HPDE6-E6E7 (cell line): ENCODE measurements around the gene H2BK1.

Source experiments
- DNase-seq: peaks from one replicate; pipeline ENCODE4 v3.0.0; 2011; ENCODE audit warnings: missing footprints; ENCODE audit errors: extremely low spot score

The H2BK1 gene

DNA sequence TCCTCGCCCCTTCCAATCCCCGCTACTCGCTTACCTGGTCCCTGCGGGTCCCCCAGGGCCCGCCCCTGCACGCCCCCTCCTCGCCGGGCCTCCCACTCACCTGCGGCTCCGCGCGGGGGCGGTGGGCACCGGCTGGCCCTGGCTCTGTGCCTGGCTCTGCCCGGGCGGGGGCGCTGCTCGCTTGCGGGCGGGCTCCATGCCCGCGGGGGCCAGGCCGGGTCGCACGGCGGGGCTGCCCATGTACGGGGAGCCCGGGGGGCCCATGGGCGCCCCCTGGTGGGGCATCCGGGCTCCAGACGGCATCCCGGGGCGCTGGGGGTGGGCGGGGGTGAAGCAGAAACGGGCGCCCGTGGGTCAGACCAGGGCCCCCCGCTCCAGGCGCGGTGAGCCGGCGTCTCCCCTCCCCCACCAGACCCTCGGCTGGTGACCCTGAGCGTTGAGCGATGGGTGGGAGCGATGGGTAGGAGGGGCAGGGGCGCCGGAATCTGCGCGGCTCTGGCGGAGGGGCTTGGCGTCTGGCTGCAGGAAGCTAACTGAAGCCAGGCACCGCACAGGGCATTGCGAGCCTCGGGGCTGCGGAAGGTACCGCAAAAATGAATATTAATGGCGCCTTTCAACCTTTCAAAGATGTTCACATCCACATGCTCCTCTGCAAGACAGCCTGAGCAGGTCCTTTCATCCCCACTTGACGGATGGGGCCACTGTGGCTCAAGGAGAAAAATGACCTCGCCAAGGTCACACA lies 35.2 kb upstream of the H2BK1 start:
- no peak for DNase-seq

DNA sequence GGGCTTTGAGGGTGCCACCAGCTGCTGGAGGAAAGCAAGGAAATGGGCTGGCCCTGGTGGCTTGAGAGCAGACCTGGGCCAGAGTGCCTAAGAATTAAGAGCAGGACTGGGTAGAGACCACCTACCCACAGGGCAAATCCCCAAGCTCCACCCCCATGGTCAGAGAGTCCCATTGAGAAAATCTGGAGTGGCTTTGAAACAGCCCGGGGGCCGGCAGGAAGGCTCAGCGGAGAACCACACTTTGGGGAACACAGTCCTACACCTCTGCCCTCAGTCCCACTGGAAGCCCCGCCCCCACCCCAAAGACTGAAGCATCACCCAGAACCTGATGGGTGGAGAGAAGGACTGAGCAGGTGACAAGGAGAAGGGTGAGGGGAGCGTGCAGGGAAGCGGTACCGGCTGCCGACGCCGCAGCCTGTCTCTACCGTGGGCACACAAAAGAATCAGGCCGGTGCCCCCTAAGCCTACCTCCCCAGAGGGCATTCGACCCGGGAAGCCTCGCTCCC lies 34.6 kb upstream of the H2BK1 start:
- no peak for DNase-seq

DNA sequence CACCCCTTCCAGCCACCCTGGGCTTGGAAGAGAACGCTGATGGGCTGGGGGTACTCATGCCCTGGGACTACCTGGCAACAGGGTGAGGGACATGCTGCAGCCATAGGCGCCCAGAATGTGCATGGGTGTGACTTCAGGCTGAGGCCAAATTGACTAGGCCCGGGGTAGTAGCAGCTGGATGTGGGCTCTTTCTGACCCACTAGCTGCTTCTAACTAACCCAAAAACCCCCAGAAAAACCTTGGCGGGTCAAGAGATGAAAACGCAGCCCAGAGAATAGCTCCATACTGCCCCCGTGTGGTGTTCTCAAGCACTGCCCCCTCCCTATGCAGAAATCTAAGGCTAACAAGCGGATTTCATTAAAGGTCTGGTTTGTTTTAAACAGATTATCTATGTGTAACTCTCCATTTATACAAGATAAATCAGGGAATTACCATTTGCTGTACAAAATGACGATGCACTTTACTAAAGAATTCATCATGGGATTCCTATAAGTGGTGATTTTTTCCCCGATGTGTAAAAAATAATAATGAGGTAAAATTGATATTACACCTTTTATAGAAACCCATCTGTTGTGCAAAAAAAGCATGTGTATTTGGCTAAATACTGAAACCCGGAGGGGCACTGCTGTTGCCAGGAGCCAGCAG lies 34.0 kb upstream of the H2BK1 start:
- DNase-seq, result no peak

DNA sequence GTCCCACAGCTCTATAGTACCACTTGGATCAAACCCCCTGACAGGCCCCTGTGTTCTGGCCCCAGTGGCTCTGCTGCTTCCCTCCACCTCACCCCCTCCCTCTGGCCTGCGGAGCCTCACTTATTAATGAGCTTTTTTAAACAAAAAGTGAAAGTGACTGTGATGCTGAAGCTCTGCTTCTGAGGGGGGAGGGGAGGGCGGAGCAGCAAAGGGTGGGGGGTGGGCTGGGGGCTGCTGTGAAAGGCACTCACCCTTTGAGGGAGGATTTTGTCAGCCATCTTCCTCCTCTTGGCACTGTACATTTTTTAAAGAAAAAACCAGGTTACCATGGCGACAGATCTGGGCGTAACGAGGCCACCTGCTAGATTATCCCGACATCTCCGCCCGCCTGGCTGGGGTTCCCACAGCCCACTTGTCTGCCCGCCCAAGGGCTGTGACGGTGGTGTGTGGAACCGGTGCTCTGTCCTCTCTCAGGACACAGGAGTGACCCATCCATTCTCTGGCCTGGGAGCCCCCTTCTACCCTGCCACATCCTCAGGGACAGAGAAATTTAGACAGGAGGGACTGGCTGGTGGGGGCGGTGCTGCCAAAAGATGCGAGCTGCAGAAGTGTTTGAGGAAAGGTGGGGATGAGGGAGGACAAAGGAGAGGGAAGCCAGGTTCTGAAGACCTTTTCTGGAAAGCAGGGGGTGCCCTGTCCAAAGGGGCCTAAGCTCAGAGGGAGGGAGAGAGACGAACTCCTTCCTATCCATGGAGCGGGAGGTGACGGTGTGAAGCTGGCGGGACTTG lies 33.3 kb upstream of the H2BK1 start:
- DNase-seq, result no peak

DNA sequence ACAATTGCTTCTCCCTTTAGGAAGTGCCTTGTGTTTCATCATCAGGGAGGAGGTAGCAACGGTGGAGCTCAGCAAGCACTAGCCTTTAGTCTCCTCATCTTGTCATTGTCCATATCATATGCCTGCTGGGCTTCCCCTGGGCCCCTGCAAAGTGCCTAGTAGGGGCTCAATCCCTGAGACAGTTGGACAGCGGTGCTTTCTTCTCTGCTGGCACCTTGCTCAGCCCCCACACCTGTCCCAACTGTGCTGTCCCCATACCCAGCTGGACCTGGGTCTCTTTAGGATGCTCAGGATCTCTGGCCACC lies 32.7 kb upstream of the H2BK1 start:
- no peak for DNase-seq

DNA sequence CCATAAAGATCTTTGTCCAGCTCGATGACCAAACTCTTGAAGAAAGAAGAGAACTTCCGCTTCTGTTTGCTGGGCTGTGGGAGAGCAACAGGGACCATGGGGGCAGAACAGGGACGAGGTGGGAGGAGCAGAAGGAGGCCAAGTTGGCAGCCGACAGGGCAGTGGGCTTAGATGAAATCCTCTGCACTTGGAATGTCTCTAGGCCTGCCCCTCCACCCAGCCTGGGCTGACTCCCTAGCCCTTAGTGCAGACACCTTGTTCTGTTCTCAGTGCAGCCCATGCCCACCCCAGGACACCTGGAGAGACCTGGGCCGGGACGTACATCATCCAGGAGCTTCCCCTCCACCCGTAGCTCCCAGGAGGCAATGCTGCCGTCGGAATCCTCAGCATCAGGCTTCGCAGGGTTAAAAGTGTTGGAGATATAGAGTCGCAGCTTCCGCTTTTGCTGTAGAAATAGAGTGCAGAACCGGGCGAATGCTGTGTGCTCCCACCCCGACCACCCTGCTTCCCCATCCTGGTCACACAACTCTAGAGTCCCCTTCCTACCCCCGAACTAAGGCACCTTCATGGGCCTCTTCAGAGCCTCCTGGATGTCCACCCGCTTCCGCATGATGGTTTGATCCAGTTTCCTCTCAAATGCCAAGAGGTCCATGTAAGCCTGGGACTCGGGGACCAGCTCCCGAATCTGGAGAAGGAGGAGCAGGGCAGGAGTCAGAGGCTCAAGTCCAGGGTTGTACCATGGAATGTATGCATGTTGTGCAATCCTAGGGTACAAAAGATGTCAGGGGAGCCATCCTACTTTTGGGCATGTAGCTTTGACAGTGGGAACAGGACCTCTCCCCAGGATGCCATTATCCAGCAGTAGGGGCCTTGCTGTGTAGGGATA lies 32.1 kb upstream of the H2BK1 start:
- DNase-seq, result no peak

DNA sequence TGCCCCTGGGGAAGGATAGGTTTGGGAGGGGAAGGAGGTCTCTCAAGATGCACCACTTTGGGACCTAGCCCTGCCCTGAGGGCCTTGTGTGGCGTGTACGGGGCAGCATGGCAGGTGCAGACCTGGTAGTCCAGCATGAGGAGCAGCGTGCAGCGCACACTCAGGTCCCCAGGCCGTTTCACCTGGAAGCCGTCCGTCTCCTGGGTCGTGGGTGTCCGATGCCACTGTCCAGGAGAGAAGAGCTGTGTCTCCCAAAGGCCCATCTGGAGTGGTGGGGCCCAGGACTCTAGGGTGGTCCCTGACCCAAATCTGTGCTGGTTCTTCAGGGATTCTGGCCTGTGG lies 31.4 kb upstream of the H2BK1 start:
- DNase-seq, result no peak

DNA sequence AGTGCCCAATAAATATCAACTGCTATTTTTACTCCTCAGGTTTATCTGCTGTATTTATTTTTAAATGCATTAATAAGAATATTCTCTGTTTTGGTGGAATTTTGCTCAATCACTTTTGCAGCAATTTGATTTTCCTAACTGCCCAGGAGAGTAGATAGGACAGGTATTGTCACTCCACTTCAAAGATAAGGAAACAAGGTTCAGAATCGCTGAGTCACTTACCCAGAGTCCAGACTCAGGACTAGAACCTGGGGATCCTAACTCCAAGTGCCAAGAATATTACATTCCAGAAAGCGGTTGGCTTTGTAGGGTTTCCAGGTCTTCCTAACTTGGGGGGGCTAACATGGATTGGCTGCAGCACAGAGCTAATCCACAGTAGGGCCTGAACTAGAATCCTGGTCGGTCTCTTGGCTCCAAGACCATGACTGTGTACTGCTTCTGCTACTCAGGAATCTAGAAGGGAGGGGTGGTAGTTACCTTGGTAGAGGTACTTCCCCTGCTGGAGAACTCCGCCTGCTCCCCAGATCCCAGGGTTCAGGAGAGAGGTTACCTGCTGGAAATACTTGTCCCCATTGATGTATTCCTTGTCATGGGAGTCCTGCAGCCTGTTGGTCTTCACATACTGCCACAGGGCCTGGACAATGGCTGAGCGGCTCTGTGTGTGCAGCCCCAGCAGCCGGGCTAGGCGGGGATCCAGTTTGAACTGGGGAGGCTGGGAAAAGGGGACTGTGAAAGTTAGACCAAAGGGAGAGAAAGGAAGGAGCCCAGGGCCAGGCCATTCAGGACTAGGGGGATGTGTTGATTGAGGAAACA lies 30.9 kb upstream of the H2BK1 start:
- no peak for DNase-seq

DNA sequence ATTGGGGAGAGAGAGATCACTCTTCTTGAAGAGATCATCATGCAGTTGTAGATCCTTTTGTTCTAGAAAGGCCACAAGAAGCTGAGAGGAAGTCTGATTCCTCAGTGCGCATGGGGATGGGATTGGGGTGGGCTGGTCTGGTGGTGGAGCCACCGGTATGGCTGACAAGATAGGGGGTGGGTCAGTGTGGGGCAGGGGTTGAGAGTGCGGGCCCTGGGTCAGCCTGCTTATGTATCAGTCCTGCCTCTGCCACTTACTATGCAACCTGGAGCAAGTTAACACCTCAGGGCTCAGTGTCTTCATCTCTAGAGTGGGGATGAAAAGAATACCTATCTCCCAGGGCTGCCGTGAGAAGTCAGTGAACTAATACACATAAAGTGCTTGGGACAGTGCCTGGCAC lies 30.2 kb upstream of the H2BK1 start:
- no peak for DNase-seq

DNA sequence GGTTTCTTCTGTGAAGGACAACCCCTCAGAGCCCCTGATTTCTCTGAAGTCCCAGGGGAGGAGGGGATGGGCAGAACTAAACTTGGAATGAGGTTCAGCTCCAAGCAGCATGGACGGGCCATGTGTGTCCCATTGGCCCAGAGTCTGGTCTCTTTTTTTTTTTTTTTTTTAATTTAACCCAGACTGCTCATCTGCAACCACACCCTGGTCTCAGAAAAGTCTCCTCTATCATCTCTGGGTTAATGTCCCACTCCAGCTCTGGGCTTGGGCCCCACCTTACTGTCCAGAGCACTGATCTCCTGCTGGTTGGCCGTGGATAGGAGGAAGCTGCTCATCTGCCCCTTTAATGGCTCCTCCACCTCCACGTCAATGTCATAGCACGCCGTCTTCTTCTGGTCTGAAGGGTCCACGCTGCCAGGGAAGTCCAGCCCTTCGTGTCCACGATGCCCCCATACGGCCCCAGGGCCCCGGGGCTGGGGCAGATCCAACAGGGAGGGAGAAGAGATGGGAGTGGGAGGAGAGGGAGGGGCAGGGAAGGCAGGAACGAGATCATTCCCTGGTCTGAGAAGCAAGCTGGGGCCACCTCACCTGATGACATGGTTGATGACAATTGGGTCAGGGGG lies 29.7 kb upstream of the H2BK1 start:
- no peak for DNase-seq

DNA sequence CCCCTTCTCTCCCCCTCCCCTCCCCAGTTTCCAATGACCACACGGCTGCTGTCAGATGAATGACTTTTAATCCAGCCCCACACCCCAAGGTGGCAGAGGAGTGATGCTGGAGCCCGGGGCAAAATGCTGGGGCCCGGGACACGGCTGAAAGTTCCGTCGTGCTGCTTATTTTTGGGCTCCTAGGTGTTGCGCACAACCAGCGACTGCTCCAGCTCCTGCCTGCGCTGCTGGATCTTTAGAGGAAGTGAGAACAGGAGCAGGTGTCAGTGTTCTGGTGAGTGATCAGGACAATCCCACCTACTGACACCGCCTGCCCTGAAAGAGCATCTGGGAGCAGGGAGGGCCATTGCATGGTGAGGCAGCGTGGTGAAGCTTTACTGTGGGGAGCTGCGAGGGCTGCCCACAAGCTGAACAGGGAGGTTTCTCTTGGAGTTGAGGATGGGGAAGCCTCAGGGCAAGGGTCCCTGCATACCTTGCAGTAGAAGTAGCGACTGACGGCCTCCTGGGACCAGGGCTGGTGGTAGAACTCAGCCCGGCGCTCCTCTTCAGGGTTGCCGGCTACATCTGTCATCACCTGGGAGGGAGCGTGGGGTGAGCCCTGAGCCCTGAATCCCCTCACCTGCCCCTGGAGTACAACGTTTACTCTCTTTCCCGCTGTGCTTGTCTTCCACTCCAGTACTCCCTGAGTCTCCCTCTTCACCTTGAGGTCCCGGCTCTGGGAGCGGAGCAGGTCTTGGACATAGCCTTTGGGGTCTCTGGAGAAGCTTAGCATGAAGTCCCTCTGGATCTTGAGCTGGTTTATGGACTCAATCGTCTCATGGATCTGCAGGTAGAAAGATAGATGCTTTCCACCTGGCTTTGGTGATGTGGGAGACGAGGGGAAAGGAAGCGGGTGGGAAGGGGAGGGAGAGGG lies 28.9 kb upstream of the H2BK1 start:
- DNase-seq, result no peak

DNA sequence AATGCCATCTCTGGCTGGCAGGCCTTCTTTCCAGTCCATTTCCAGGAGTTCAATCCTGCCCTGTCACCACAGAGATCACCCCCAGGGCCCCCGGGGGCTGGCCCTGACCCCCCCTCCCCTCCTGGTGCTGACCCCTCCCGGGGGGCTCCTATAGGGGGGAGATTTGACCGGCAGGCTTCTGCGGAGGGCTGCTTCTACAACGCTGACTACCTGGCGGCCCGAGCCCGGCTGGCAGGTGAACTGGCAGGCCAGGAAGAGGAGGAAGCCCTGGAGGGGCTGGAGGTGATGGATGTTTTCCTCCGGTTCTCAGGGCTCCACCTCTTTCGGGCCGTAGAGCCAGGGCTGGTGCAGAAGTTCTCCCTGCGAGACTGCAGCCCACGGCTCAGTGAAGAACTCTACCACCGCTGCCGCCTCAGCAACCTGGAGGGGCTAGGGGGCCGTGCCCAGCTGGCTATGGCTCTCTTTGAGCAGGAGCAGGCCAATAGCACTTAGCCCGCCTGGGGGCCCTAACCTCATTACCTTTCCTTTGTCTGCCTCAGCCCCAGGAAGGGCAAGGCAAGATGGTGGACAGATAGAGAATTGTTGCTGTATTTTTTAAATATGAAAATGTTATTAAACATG lies 28.0 kb upstream of the H2BK1 start:
- DNase-seq, result no peak

DNA sequence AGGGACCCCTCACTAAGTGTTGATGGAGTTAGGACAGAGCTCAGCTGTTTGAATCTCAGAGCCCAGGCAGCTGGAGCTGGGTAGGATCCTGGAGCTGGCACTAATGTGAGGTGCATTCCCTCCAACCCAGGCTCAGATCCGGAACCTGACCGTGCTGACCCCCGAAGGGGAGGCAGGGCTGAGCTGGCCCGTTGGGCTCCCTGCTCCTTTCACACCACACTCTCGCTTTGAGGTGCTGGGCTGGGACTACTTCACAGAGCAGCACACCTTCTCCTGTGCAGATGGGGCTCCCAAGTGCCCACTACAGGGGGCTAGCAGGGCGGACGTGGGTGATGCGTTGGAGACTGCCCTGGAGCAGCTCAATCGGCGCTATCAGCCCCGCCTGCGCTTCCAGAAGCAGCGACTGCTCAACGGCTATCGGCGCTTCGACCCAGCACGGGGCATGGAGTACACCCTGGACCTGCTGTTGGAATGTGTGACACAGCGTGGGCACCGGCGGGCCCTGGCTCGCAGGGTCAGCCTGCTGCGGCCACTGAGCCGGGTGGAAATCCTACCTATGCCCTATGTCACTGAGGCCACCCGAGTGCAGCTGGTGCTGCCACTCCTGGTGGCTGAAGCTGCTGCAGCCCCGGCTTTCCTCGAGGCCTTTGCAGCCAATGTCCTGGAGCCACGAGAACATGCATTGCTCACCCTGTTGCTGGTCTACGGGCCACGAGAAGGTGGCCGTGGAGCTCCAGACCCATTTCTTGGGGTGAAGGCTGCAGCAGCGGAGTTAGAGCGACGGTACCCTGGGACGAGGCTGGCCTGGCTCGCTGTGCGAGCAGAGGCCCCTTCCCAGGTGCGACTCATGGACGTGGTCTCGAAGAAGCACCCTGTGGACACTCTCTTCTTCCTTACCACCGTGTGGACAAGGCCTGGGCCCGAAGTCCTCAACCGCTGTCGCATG lies 27.2 kb upstream of the H2BK1 start:
- DNase-seq, result no peak

DNA sequence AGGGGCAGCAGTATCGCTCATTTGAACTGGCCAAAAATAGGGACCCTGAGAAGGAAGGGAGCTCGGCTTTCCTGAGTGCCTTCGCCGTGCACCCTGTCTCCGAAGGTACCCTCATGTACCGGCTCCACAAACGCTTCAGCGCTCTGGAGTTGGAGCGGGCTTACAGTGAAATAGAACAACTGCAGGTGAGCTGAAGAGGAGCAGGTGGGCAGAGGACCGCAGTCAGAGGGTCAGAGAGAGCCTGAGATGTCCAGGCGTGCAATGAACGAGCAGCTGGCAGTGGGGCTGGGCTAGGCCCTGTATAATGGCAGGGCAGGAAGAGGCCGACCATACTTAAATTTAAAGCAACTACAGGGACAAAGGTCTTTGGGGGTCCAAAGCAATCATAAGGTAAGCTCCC lies 26.1 kb upstream of the H2BK1 start:
- DNase-seq, result no peak

DNA sequence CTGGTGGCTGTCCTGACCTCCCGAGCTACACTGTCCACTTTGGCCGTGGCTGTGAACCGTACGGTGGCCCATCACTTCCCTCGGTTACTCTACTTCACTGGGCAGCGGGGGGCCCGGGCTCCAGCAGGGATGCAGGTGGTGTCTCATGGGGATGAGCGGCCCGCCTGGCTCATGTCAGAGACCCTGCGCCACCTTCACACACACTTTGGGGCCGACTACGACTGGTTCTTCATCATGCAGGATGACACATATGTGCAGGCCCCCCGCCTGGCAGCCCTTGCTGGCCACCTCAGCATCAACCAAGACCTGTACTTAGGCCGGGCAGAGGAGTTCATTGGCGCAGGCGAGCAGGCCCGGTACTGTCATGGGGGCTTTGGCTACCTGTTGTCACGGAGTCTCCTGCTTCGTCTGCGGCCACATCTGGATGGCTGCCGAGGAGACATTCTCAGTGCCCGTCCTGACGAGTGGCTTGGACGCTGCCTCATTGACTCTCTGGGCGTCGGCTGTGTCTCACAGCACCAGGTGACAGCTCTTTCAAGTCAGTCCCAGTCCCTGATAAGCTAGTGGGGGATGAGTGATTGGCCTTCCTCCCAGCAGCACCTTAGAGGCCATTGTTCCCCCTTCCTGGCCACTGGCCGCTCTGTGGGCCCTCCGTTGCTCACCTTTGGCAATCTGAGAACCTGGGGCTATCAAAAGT lies 25.0 kb upstream of the H2BK1 start:
- DNase-seq, result no peak

DNA sequence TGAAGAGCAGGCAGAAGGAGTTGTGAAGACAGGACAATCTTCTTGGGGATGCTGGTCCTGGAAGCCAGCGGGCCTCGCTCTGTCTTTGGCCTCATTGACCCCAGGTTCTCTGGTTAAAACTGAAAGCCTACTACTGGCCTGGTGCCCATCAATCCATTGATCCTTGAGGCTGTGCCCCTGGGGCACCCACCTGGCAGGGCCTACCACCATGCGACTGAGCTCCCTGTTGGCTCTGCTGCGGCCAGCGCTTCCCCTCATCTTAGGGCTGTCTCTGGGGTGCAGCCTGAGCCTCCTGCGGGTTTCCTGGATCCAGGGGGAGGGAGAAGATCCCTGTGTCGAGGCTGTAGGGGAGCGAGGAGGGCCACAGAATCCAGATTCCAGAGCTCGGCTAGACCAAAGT lies 23.5 kb upstream of the H2BK1 start:
- no peak for DNase-seq

DNA sequence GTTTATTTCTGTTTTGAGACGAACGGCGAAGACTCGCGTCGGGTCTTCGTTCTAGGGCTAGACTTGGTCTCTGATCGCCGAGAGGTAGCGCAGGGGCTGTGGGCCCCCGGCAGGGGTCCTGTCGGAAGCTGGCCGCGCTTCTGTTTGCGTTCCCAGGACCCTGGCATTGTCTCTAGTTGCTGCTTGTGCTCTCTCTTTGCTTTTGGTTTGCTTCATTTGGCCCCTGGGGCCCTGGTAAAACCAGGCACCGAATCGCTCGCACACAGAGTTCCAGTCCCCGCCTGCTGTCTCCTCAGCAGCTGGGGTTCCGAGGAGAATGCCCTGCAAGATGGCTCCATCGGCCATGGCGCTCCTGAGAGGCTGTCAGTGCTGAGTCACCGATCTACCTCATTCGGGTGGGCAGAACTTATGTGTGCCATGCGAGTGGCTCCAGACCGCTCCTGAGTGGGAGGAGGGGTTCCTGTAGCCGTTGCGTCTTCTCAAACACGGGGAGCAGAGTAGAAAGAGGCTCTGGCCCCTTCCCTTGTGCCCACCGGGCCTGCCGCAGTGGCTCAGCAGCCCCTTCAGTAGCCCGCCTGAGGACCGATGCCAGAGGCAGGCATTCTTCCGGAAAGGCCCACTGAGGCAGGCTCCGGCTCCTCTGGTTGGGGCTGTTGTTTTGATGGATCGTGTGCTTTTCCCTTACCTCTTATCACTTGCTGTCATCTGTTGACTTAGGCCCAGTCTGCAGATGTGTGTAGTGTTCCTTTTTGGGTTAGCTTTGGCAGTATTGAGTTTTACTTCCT lies 22.8 kb upstream of the H2BK1 start:
- DNase-seq, result peak; percentile 78
